DMS114 treated with DMSO at 0.1 percent for 48 hours (cell line): ENCODE measurements around the gene RAB11FIP4.

Experiments
- DNase-seq: peaks from one replicate; lab custom pipeline; 2025; ENCODE audit not compliant: unreplicated experiment; lab: John Stamatoyannopoulos, UW

The RAB11FIP4 gene

GRCh38 chr17:31480904-31481782 lies 89.7 kb downstream of the RAB11FIP4 start:
- no peak for DNase-seq

GRCh38 chr17:31481783-31482081 lies 90.3 kb downstream of the RAB11FIP4 start:
- no peak for DNase-seq

- DNase-seq = no peak
Observed at GRCh38 chr17:31484821-31485220, 93.3 kb downstream of the RAB11FIP4 start.

- no peak for DNase-seq
Observed at GRCh38 chr17:31486351-31487062, 95.0 kb downstream of the RAB11FIP4 start.

DNA sequence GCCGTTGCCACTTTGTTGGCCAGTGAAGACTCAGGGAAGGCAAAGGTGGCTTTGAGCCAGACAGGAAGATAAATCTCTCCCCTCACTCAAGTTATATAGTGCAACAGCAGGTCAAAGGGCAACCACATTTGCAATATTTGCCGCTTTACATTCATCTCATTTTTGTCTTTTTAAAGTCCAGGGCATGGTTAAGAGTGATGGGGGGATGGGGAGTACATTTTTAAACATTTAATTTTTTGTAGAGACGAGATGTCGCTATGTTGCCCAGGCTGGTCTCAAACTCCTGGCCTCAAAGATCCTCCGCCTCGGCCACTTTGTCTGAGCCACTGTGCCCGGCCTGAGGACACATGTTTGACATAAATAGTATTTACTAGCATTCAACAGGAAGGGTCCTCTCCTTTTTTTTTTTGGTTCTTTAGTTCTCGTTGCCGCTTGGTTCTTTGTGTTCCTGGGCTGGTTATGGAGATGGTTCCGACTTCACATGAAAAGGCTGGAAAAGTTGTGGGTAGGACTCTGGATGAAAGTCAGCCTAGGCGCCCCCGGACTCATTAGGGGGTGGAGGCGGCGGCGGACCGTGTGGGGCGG lies 95.7 kb downstream of the RAB11FIP4 start:
- no peak for DNase-seq

DNA sequence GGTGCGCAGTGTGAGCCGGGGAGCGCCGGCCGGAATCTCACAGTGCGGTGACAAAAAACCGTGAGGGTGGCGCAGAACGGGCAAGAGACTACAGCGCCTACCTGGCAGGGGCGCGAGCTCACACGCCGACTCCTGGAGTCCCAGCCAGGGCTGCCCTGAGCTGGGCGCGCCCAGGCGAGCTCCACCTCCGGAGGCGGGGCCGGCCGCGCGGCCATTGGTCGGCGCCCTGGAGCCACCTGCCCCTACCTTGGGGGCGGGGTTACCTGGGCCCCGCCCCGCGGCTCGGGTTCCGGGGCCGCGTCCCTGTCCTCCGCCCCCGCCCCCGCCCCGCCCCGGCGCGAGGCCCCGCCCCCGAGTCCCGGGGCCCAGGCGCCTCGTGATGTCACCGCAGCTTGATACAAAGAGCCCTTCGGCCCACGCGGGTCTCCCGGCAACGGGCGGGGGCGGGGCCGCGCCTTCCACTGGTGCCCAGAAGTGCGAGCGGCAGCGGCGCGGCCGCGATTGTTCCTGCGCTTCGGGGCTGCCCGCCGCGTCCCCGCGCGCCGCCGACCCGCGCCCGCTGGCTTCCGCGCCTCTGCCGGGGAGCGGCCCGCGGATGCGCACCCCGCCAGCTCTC lies 96.3 kb downstream of the RAB11FIP4 start:
- peak; percentile 33 for DNase-seq

- DNase-seq = no peak
Observed at GRCh38 chr17:31488264-31488981, 96.9 kb downstream of the RAB11FIP4 start.

- DNase-seq = no peak
Observed at GRCh38 chr17:31488982-31489294, 97.5 kb downstream of the RAB11FIP4 start.

- no peak for DNase-seq
Observed at GRCh38 chr17:31489295-31490018, 98.0 kb downstream of the RAB11FIP4 start.

GRCh38 chr17:31490019-31490650 lies 98.7 kb downstream of the RAB11FIP4 start:
- no peak for DNase-seq

DNA sequence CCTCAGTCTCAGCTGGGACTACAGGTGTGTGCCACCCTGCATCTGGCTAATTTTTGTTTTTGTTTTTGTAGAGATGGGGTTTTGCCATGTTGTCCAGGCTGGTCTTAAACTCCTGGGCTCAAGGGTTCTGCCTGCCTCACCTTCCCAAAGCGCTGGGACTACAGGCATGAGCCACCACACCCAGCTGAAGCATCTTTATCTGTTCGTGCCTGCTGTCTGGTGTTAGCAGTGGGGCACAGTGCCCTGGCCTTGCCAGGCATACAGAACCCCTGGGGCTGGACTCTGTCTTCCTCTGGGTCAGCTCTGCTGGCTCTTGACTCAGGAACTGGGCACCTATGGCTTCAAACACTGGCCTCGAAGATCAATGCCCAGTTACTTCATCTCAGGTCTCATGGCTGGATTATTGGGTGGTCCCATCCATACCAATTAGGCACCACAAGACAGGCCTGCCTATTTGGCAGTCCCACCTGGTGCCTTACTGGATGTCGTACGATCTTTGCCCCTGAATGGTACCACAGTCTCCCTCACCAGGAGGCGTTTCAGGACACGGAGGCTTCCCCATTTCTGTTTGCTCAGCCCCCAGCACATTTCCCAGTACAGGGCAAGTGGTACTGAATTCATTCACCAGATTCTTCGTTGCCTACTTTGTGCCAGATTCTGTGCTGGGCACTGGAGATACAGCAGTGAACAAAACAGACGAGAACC lies 99.3 kb downstream of the RAB11FIP4 start:
- no peak for DNase-seq

- DNase-seq = no peak
Observed at GRCh38 chr17:31491376-31492131, 100.1 kb downstream of the RAB11FIP4 start.

- no peak for DNase-seq
Observed at GRCh38 chr17:31492206-31492605, 100.7 kb downstream of the RAB11FIP4 start.

- no peak for DNase-seq
Observed at GRCh38 chr17:31492880-31493655, 101.6 kb downstream of the RAB11FIP4 start.

- DNase-seq = no peak
Observed at GRCh38 chr17:31493656-31494155, 102.2 kb downstream of the RAB11FIP4 start.

GRCh38 chr17:31494259-31495021 lies 103.0 kb downstream of the RAB11FIP4 start:
- no peak for DNase-seq
